NCI-H1105 treated with DMSO at 0.1 percent for 48 hours (cell line): Measurements from ENCODE around the gene TK1.

Source experiments
- DNase-seq: peaks from one replicate; lab custom pipeline; 2025; lab: John Stamatoyannopoulos, UW

TK1 gene

GRCh38 chr17:78176548-78177025 lies 10.3 kb downstream of the TK1 start:
- DNase-seq: no peak

- DNase-seq: no peak
Measured at GRCh38 chr17:78175643-78175981, 11.2 kb downstream of the TK1 start.

- DNase-seq: no peak
Measured at GRCh38 chr17:78174870-78175642, 11.8 kb downstream of the TK1 start.

GRCh38 chr17:78174346-78174869 lies 12.4 kb downstream of the TK1 start:
- no peak for DNase-seq

GRCh38 chr17:78173097-78173715 lies 13.6 kb downstream of the TK1 start:
- DNase-seq: no peak

- no peak for DNase-seq
Measured at GRCh38 chr17:78172249-78173051, 14.4 kb downstream of the TK1 start.

- DNase-seq: peak; percentile 27
Measured at GRCh38 chr17:78171591-78172248, 15.1 kb downstream of the TK1 start.

- no peak for DNase-seq
Measured at GRCh38 chr17:78170692-78171590, 15.9 kb downstream of the TK1 start.

GRCh38 chr17:78168903-78169793 lies 17.7 kb downstream of the TK1 start:
- no peak for DNase-seq

GRCh38 chr17:78168242-78168902 lies 18.5 kb downstream of the TK1 start, which contains the start of gene SYNGR2:
Gene SYNGR2, plus strand, starts transcription at chr17:78168581. Its CDS starts 36 bp downstream, at chr17:78168617.
- DNase-seq: peak; percentile 53

GRCh38 chr17:78166416-78166815 lies 20.4 kb downstream of the TK1 start:
- peak; percentile 21 for DNase-seq

GRCh38 chr17:78164748-78165607 lies 21.9 kb downstream of the TK1 start:
- DNase-seq: no peak

GRCh38 chr17:78163881-78164747 lies 22.7 kb downstream of the TK1 start:
- DNase-seq: no peak

- DNase-seq: no peak
Measured at GRCh38 chr17:78159575-78160158, 27.2 kb downstream of the TK1 start.

- no peak for DNase-seq
Measured at GRCh38 chr17:78154903-78155811, 31.7 kb downstream of the TK1 start.

- DNase-seq: no peak
Measured at GRCh38 chr17:78151514-78152008, 35.3 kb downstream of the TK1 start.
